HepG2 (cell line): ENCODE results near the gene MIGA2. TPM values are rescaled to one million over a fixed set of nuclear protein-coding genes. Genes with fewer than 3 reads are reported as not detected.

Experiments used
- ARID2 ChIP-seq: sonication (generic); formaldehyde crosslinking; IDR thresholded peaks from 2 replicates; pipeline ENCODE4 v1.8.1; 2022; ENCODE audit warnings: mild to moderate bottlenecking, missing genetic modification reagents, borderline replicate concordance
- CSRNP1 ChIP-seq: sonication (generic); formaldehyde crosslinking; IDR thresholded peaks from 2 replicates; pipeline ENCODE4 v1.8.1; 2023; ENCODE audit warnings: mild to moderate bottlenecking, missing genetic modification reagents
- ELF1 ChIP-seq: sonication (generic); formaldehyde crosslinking; IDR thresholded peaks from 2 replicates; pipeline ENCODE4 v1.4.0; 2020; ENCODE audit warnings: missing genetic modification reagents
- EP300 ChIP-seq, 3 experiments: sonication (generic) in 1 of 3; formaldehyde crosslinking in 1 of 3; IDR thresholded peaks; 2 replicates each; pipeline versions ENCODE4 v1.5.1 to v1.6.1; 2011 to 2020; ENCODE audit warnings: low read depth in 2 of 3, low read length in 2 of 3, borderline replicate concordance in 1 of 3, improper control_type of control experiment in 1 of 3, mild to moderate bottlenecking in 1 of 3, missing genetic modification reagents in 1 of 3, moderate library complexity in 1 of 3
- HDAC2 ChIP-seq: sonication (generic); formaldehyde crosslinking; IDR thresholded peaks from 2 replicates; pipeline ENCODE4 v1.4.0; 2020; ENCODE audit warnings: missing genetic modification reagents
- JUN ChIP-seq: sonication (generic); formaldehyde crosslinking; IDR thresholded peaks from 2 replicates; pipeline ENCODE4 v1.4.0; 2020; ENCODE audit warnings: mild to moderate bottlenecking, missing genetic modification reagents
- NKX3-1 ChIP-seq: sonication (generic); formaldehyde crosslinking; IDR thresholded peaks from 2 replicates; pipeline ENCODE4 v1.5.0; 2020; ENCODE audit warnings: missing genetic modification reagents
- PCBP1 ChIP-seq: fragments of 200-400 bp; formaldehyde crosslinking; IDR thresholded peaks from 2 replicates; pipeline ENCODE4 v1.6.1; 2017; ENCODE audit warnings: mild to moderate bottlenecking, low read depth, low read length, borderline replicate concordance
- PITX1 ChIP-seq: sonication (generic); formaldehyde crosslinking; IDR thresholded peaks from 2 replicates; pipeline ENCODE4 v1.5.1; 2020; ENCODE audit warnings: mild to moderate bottlenecking, missing genetic modification reagents
- POLR2A ChIP-seq, 2 experiments: IDR thresholded peaks; 2 replicates each; pipeline ENCODE4 v1.6.1; 2011; ENCODE audit warnings: low read depth in 2 of 2, low read length in 2 of 2, mild to moderate bottlenecking in 1 of 2, moderate library complexity in 1 of 2; ENCODE audit not compliant: insufficient read depth in 1 of 2
- RAD51 ChIP-seq: fragments of 450-650 bp; IDR thresholded peaks from 2 replicates; pipeline ENCODE4 v1.6.1; 2016; ENCODE audit warnings: borderline replicate concordance
- SAP130 ChIP-seq: IDR thresholded peaks from 2 replicates; pipeline ENCODE4 v1.6.1; 2016; ENCODE audit warnings: low read depth
- SMAD3 ChIP-seq: sonication (generic); formaldehyde crosslinking; IDR thresholded peaks from 2 replicates; pipeline ENCODE4 v1.4.0; 2020; ENCODE audit warnings: missing genetic modification reagents
- TMF1 ChIP-seq: sonication (generic); formaldehyde crosslinking; IDR thresholded peaks from 2 replicates; pipeline ENCODE4 v1.8.1; 2022; ENCODE audit warnings: low read depth, missing genetic modification reagents
- ZBTB7A ChIP-seq: sonication (generic); formaldehyde crosslinking; IDR thresholded peaks from 2 replicates; pipeline ENCODE4 v1.8.0; 2022; ENCODE audit warnings: mild to moderate bottlenecking, missing genetic modification reagents
- ZKSCAN1 ChIP-seq: fragments of 150-350 bp; IDR thresholded peaks from 2 replicates; pipeline ENCODE4 v1.6.1; 2014; ENCODE audit warnings: low read length
- ZNF329 ChIP-seq: sonication (generic); formaldehyde crosslinking; IDR thresholded peaks from 2 replicates; pipeline ENCODE4 v1.9.0; 2021; ENCODE audit warnings: low read depth, mild to moderate bottlenecking, missing genetic modification reagents
- ZNF552 ChIP-seq: sonication (generic); formaldehyde crosslinking; IDR thresholded peaks from 2 replicates; pipeline ENCODE4 v1.9.0; 2022; ENCODE audit warnings: missing genetic modification reagents, mild to moderate bottlenecking, borderline replicate concordance
- ZNF616 ChIP-seq: sonication (generic); formaldehyde crosslinking; IDR thresholded peaks from 2 replicates; pipeline ENCODE4 v1.5.0; 2020; ENCODE audit warnings: low read depth, mild to moderate bottlenecking, missing genetic modification reagents
- ZNF687 ChIP-seq: sonication (generic); formaldehyde crosslinking; IDR thresholded peaks from 2 replicates; pipeline ENCODE4 v1.5.1; 2020; ENCODE audit warnings: mild to moderate bottlenecking, missing genetic modification reagents, moderate library complexity
- ZNF891 ChIP-seq: sonication (generic); formaldehyde crosslinking; IDR thresholded peaks from 2 replicates; pipeline ENCODE4 v1.5.0; 2020; ENCODE audit warnings: mild to moderate bottlenecking, missing genetic modification reagents
- polyA plus RNA-seq, 8 experiments: library from polyadenylated mRNA; depleted of rRNA in 3 of 8; stranded (reverse) in 7 of 8; unstranded in 1 of 8; fragments of >200 nt; fragmentation: Illumina TruSeq in 4 of 8; extraction: Trizol in 4 of 8; gene quantifications; 2 replicates each; pipeline versions ENCODE4 v1.2.1 to v1.2.3, GENCODE V29; 2011 to 2016; ENCODE audit warnings: low read depth in 4 of 8, missing spikeins in 1 of 8, mixed read lengths in 1 of 8; ENCODE audit not compliant: insufficient read depth in 1 of 8
- total RNA-seq, 5 experiments: library from RNA; depleted of rRNA; stranded (reverse); fragments of >200 nt; fragmentation: Illumina TruSeq; extraction: Trizol; gene quantifications; 2 replicates each; pipeline ENCODE4 v1.2.3, GENCODE V29; 2016; ENCODE audit warnings: low read depth in 1 of 5
- TF ChIP-seq, protein P1 (sequence below): sonication (generic); formaldehyde crosslinking; IDR thresholded peaks from 2 replicates; pipeline ENCODE4 v1.4.0; 2020; ENCODE audit warnings: missing genetic modification reagents
- TF ChIP-seq, protein P2 (sequence below): sonication (generic); formaldehyde crosslinking; IDR thresholded peaks from 2 replicates; pipeline ENCODE4 v1.4.0; 2020; ENCODE audit warnings: missing genetic modification reagents, borderline replicate concordance

Gene MIGA2
- total and polyA plus RNA-seq, 2 of the 13 experiments (the other 11 are each of a cell fraction or from before 2014, with no cell fraction given) = 10.8 to 17.1 TPM

DNA sequence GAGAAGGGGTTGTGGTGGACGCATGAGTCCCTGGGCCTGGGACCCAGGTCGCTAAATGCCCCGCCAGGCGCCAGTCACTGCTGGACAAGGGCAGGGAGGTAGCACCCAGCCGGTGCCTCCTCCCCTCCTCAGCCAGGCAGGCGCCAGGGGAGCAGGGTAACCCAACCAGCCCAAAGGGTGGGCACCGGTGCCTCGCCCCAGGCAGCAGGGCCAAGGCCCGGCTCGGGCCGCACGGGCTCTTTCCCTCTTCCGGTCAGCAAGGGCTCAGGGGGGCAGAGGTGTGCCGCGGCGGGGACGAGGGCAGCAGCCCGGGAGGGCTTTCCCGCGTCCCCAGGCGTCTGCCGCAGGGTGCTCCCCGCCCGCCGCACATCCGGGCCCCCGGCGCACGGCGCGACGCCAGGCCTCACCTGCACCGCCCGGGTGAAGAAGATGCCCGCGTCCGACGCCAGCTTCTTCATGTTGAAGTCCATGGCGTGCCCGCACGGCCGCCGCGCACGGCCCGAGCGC lies 8.7 kb upstream of the MIGA2 start (continued):
- TF ChIP-seq ZBTB7A (CRISPR knock-in tag) (0 out of 2 replicates have a peak, but pooled peaks have one; percentile 25), PITX1 (CRISPR knock-in tag) (0 out of 2 replicates have a peak, but pooled peaks have one; percentile 25), SMAD3 (CRISPR knock-in tag) (no peak), HDAC2 (CRISPR knock-in tag) (no peak), ZNF687 (CRISPR knock-in tag) (peak; percentile 90), NKX3-1 (CRISPR knock-in tag) (no peak; the same call in 1 of the 2 replicates), ZKSCAN1 (no peak), JUN (CRISPR knock-in tag) (no peak), PCBP1 (peak; percentile 61; the same call in 1 of the 2 replicates), RAD51 (no peak), ZNF552 (CRISPR knock-in tag) (no peak), ELF1 (CRISPR knock-in tag) (peak; percentile 39; the same call in 1 of the 2 replicates), CSRNP1 (CRISPR knock-in tag) (peak; percentile 59; the same call in 1 of the 2 replicates), TMF1 (peak; percentile 71; the same call in 1 of the 2 replicates), ARID2 (CRISPR knock-in tag) (no peak), POLR2A (IDR thresholded peaks at IDR 0.05; ENCODE audit: insufficient read depth in 1 of 2, low read depth in 2 of 2, low read length in 2 of 2) (no peak), ZNF616 (peak; percentile 58; the same call in 1 of the 2 replicates), ZNF891 (CRISPR knock-in tag) (peak; percentile 61; the same call in 1 of the 2 replicates), EP300 (IDR thresholded peaks at IDR 0.05; ENCODE audit: low read depth in 2 of 2, low read length in 2 of 2) (no peak), EP300 (CRISPR knock-in tag; IDR thresholded peaks at IDR 0.05; ENCODE audit: borderline replicate concordance) (no peak), SAP130 (CRISPR knock-in tag) (peak; percentile 24; the same call in 1 of the 2 replicates), ZNF329 (CRISPR knock-in tag) (no peak)
- TF ChIP-seq, protein P1, sequence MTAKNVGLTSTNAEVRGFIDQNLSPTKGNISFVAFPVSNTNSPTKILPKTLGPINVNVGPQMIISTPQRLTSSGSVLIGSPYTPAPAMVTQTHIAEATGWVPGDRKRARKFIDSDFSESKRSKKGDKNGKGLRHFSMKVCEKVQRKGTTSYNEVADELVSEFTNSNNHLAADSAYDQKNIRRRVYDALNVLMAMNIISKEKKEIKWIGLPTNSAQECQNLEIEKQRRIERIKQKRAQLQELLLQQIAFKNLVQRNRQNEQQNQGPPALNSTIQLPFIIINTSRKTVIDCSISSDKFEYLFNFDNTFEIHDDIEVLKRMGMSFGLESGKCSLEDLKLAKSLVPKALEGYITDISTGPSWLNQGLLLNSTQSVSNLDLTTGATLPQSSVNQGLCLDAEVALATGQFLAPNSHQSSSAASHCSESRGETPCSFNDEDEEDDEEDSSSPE (CRISPR knock-in tag) = peak; percentile 32; the same call in 1 of the 2 replicates
- TF ChIP-seq, protein P2, sequence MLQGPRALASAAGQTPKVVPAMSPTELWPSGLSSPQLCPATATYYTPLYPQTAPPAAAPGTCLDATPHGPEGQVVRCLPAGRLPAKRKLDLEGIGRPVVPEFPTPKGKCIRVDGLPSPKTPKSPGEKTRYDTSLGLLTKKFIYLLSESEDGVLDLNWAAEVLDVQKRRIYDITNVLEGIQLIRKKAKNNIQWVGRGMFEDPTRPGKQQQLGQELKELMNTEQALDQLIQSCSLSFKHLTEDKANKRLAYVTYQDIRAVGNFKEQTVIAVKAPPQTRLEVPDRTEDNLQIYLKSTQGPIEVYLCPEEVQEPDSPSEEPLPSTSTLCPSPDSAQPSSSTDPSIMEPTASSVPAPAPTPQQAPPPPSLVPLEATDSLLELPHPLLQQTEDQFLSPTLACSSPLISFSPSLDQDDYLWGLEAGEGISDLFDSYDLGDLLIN (CRISPR knock-in tag) = no peak
